MG63 (cell line): ENCODE results near the gene SETBP1. TPM values are rescaled to one million over a fixed set of nuclear protein-coding genes. Genes with fewer than 3 reads are reported as not detected.

ENCODE experiments used
- DNase-seq: peaks from one replicate; pipeline ENCODE4 v3.0.0-alpha.2; 2020
- H3K27me3 ChIP-seq: fragments of 250-450 bp; sonication (Bioruptor Pico); 2 replicates; pipeline ENCODE4 v1.5.1; 2020; ENCODE audit warnings: mild to moderate bottlenecking, moderate library complexity
- H3K36me3 ChIP-seq: fragments of 250-450 bp; sonication (Bioruptor Pico); 2 replicates; pipeline ENCODE4 v1.5.1; 2020; ENCODE audit warnings: mild to moderate bottlenecking, moderate library complexity
- H3K4me3 ChIP-seq: fragments of 250-450 bp; sonication (Bioruptor Pico); 2 replicates; pipeline ENCODE4 v1.5.1; 2020; ENCODE audit warnings: mild to moderate bottlenecking, moderate library complexity
- H3K9me3 ChIP-seq: fragments of 250-450 bp; sonication (Bioruptor Pico); 2 replicates; pipeline ENCODE4 v1.5.1; 2020; ENCODE audit warnings: mild to moderate bottlenecking, moderate library complexity
- total RNA-seq: library from RNA; depleted of rRNA; stranded (reverse); fragments of >200 nt; shearing (Covaris generic); gene quantifications from 2 replicates; pipeline ENCODE4 v1.2.3, GENCODE V29; 2014; ENCODE audit warnings: low replicate concordance

Gene SETBP1
- total RNA-seq, 1 experiment from 2014 or later: not detected

GRCh38 chr18:44915213-44915612, 234.5 kb downstream of the SETBP1 start:
- Histone ChIP-seq H3K4me3 (no peak overlapping the region), H3K9me3 (no peaks in the 10 kb centered on the region), H3K36me3 (no peaks in the 10 kb centered on the region), H3K27me3 (no peaks in the 10 kb centered on the region; the same call in 1 of the 2 replicates)
- DNase-seq: no peak

GRCh38 chr18:44915661-44916060, 235.0 kb downstream of the SETBP1 start:
- Histone ChIP-seq H3K9me3 (no peaks in the 10 kb centered on the region), H3K4me3 (no peak overlapping the region), H3K36me3 (no peaks in the 10 kb centered on the region), H3K27me3 (no peaks in the 10 kb centered on the region; the same call in 1 of the 2 replicates)
- no peak for DNase-seq

- Histone ChIP-seq H3K9me3 (no peaks in the 10 kb centered on the region), H3K36me3 (no peaks in the 10 kb centered on the region), H3K4me3 (no peak overlapping the region), H3K27me3 (no peaks in the 10 kb centered on the region; the same call in 1 of the 2 replicates)
- no peak for DNase-seq
These were observed 235.9 kb downstream of the SETBP1 start for GRCh38 chr18:44916429-44917207.

GRCh38 chr18:44917216-44918141, 236.8 kb downstream of the SETBP1 start:
- peak; percentile 66 for DNase-seq
- no peaks in the 10 kb centered on the region for H3K36me3 ChIP-seq
- H3K27me3 ChIP-seq: no peaks in the 10 kb centered on the region; the same call in 1 of the 2 replicates

GRCh38 chr18:44918142-44918476, 237.4 kb downstream of the SETBP1 start:
- no peak for DNase-seq
- Histone ChIP-seq H3K4me3 (no peak overlapping the region), H3K36me3 (no peaks in the 10 kb centered on the region), H3K27me3 (no peaks in the 10 kb centered on the region; the same call in 1 of the 2 replicates), H3K9me3 (no peaks in the 10 kb centered on the region)

More at GRCh38 chr18:44917216-44918141, 236.8 kb downstream of the SETBP1 start:
- no peak overlapping the region for H3K4me3 ChIP-seq
- no peaks in the 10 kb centered on the region for H3K9me3 ChIP-seq

GRCh38 chr18:44920441-44920840, 239.8 kb downstream of the SETBP1 start:
- DNase-seq: no peak
- H3K27me3 ChIP-seq: no peaks in the 10 kb centered on the region

GRCh38 chr18:44921974-44922373, 241.3 kb downstream of the SETBP1 start:
- Histone ChIP-seq H3K9me3 (no peaks in the 10 kb centered on the region), H3K27me3 (no peaks in the 10 kb centered on the region), H3K4me3 (no peak overlapping the region), H3K36me3 (no peaks in the 10 kb centered on the region)
- DNase-seq: no peak

More at GRCh38 chr18:44920441-44920840, 239.8 kb downstream of the SETBP1 start:
- no peak overlapping the region for H3K4me3 ChIP-seq
- no peaks in the 10 kb centered on the region for H3K36me3 ChIP-seq
- no peaks in the 10 kb centered on the region for H3K9me3 ChIP-seq

- no peaks in the 10 kb centered on the region for H3K27me3 ChIP-seq
- no peak overlapping the region for H3K4me3 ChIP-seq
- no peak for DNase-seq
These were observed 242.3 kb downstream of the SETBP1 start for GRCh38 chr18:44922968-44923367.

GRCh38 chr18:44924785-44925499, 244.3 kb downstream of the SETBP1 start:
- no peaks in the 10 kb centered on the region for H3K27me3 ChIP-seq
- H3K36me3 ChIP-seq: no peaks in the 10 kb centered on the region
- no peak overlapping the region for H3K4me3 ChIP-seq
- H3K9me3 ChIP-seq: no peaks in the 10 kb centered on the region
- DNase-seq: no peak

More at GRCh38 chr18:44922968-44923367, 242.3 kb downstream of the SETBP1 start:
- Histone ChIP-seq H3K36me3 (no peaks in the 10 kb centered on the region), H3K9me3 (no peaks in the 10 kb centered on the region)

GRCh38 chr18:44927127-44927849, 246.6 kb downstream of the SETBP1 start:
- Histone ChIP-seq H3K4me3 (no peak overlapping the region), H3K9me3 (no peaks in the 10 kb centered on the region), H3K27me3 (no peaks in the 10 kb centered on the region), H3K36me3 (no peaks in the 10 kb centered on the region)
- DNase-seq: no peak

GRCh38 chr18:44934901-44935300, 254.2 kb downstream of the SETBP1 start:
- no peak for DNase-seq
- no peak overlapping the region for H3K4me3 ChIP-seq
- no peaks in the 10 kb centered on the region for H3K36me3 ChIP-seq
- H3K27me3 ChIP-seq: no peaks in the 10 kb centered on the region
- no peaks in the 10 kb centered on the region for H3K9me3 ChIP-seq

- Histone ChIP-seq H3K36me3 (no peaks in the 10 kb centered on the region), H3K27me3 (no peaks in the 10 kb centered on the region), H3K9me3 (no peaks in the 10 kb centered on the region), H3K4me3 (no peak overlapping the region)
- DNase-seq: no peak
These were observed 254.8 kb downstream of the SETBP1 start for GRCh38 chr18:44935455-44935854.

- no peaks in the 10 kb centered on the region for H3K36me3 ChIP-seq
- H3K9me3 ChIP-seq: no peaks in the 10 kb centered on the region
- no peak overlapping the region for H3K4me3 ChIP-seq
- DNase-seq: no peak
- H3K27me3 ChIP-seq: no peaks in the 10 kb centered on the region
These were observed 255.8 kb downstream of the SETBP1 start for GRCh38 chr18:44936485-44936884.

GRCh38 chr18:44937960-44938719, 257.5 kb downstream of the SETBP1 start:
- no peak for DNase-seq
- no peaks in the 10 kb centered on the region for H3K9me3 ChIP-seq
- no peaks in the 10 kb centered on the region for H3K36me3 ChIP-seq
- H3K27me3 ChIP-seq: no peaks in the 10 kb centered on the region
- H3K4me3 ChIP-seq: no peak overlapping the region
